Spinal cord (tissue), 10 donors: Measurements from ENCODE around the gene ARID3B. TPM values are rescaled to one million over a fixed set of nuclear protein-coding genes. Genes with fewer than 3 reads are reported as not detected.
"Not testable (repeated sequence)": the region's sequence is repeated elsewhere in the genome, so short reads cannot be mapped to it uniquely, and the experiment has no call there.

Source experiments
- DNase-seq, 6 donors: peaks; one replicate each; pipeline versions ENCODE4 v3.0.0 to v3.0.0-alpha.2; 2013 to 2015; ENCODE audit warnings: low spot score in 6 of 6, low read depth in 4 of 6
- H3K27ac ChIP-seq: one replicate; pipeline ENCODE4 v1.5.1; 2013; ENCODE audit warnings: low read depth, low read length, control low read depth
- H3K27me3 ChIP-seq: one replicate; pipeline ENCODE4 v1.6.1; 2013; ENCODE audit warnings: low read length; ENCODE audit not compliant: control insufficient read depth, insufficient read depth
- H3K36me3 ChIP-seq: one replicate; pipeline ENCODE4 v1.6.1; 2013; ENCODE audit warnings: low read length; ENCODE audit not compliant: control insufficient read depth, insufficient read depth
- H3K4me1 ChIP-seq: one replicate; pipeline ENCODE4 v1.6.1; 2013; ENCODE audit warnings: low read length; ENCODE audit not compliant: control insufficient read depth, insufficient read depth
- H3K4me3 ChIP-seq: one replicate; pipeline ENCODE4 v1.5.1; 2013; ENCODE audit warnings: low read depth, low read length, control low read depth
- H3K9me3 ChIP-seq: one replicate; pipeline ENCODE4 v1.6.1; 2013; ENCODE audit warnings: low read length; ENCODE audit not compliant: control insufficient read depth, insufficient read depth
- WGBS: methylation state at CpG from one replicate; pipeline ENCODE4 v1.1.5; 2013; ENCODE audit warnings: missing lambda C conversion rate; ENCODE audit not compliant: insufficient coverage; 5-methylcytosine and 5-hydroxymethylcytosine counted together
- polyA plus RNA-seq, 2 donors: library from polyadenylated mRNA; unstranded; fragments of 120-200 nt; gene quantifications; one replicate each; pipeline ENCODE4 v1.2.1, GENCODE V29; 2013; ENCODE audit not compliant: insufficient read length in 2 of 2
- total RNA-seq, 2 donors: library from RNA; depleted of rRNA in 1 of 2; stranded (reverse); fragments of 120-200 nt in 1 of 2; fragments of >200 nt in 1 of 2; gene quantifications; one replicate each; pipeline versions ENCODE4 v1.2.3 to v1.2.4, GENCODE V29; 2013 to 2014
- donor health status: healthy.

Gene ARID3B
- total and polyA plus RNA-seq, 4 donors = 4.5 to 12.0 (median 6.7) TPM

- Histone ChIP-seq H3K4me1 (no peaks in the 10 kb centered on the region), H3K9me3 (no peaks in the 10 kb centered on the region), H3K36me3 (no peaks in the 10 kb centered on the region), H3K4me3 (no peak overlapping the region), H3K27me3 (no peaks in the 10 kb centered on the region), H3K27ac (no peak overlapping the region)
- no peak for DNase-seq
- 100% methylated on average over 1 of the region's 4 CpGs for WGBS
These were observed 34.5 kb upstream of the ARID3B start for GRCh38 chr15:74506515-74506840.

- H3K27ac ChIP-seq = no peak overlapping the region
- no peaks in the 10 kb centered on the region for H3K9me3 ChIP-seq
- no peaks in the 10 kb centered on the region for H3K27me3 ChIP-seq
- H3K4me1 ChIP-seq = no peaks in the 10 kb centered on the region
- no peaks in the 10 kb centered on the region for H3K36me3 ChIP-seq
- H3K4me3 ChIP-seq = no peak overlapping the region
- DNase-seq = no peak
- no CpG with 5 or more reads among the region's 4 CpGs for WGBS
These were observed 29.4 kb upstream of the ARID3B start for GRCh38 chr15:74511583-74511982.

GRCh38 chr15:74514059-74514458 is 27.0 kb upstream of the ARID3B start:
- H3K36me3 ChIP-seq, H3K4me3 ChIP-seq, H3K4me1 ChIP-seq, H3K27me3 ChIP-seq, DNase-seq, H3K9me3 ChIP-seq, H3K27ac ChIP-seq: not testable (repeated sequence)
- 93% methylated on average over 2 of the region's 4 CpGs for WGBS

DNA sequence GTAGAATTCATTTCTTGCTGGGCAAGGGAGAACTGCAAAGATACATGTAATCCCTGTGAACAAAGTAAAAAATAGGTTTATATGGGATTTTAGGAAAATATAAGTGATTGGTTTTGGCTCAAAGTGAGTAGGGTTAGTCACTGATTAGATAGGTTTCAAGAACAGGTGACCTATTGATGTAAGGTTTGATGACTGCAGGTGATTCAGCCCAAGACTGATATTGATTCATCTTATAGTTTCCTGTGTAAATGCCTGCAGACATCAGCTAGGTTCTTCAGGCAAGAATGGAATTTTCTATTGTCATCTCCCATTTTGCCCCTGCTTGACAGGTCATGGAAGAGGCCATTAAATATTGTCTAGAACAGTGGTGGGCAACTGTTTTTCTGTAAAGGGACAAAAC is 23.9 kb upstream of the ARID3B start:
- Histone ChIP-seq H3K27me3 (no peaks in the 10 kb centered on the region), H3K36me3 (no peaks in the 10 kb centered on the region), H3K27ac (no peak overlapping the region), H3K9me3 (no peaks in the 10 kb centered on the region), H3K4me1 (no peaks in the 10 kb centered on the region), H3K4me3 (no peak overlapping the region)
- DNase-seq = no peak

DNA sequence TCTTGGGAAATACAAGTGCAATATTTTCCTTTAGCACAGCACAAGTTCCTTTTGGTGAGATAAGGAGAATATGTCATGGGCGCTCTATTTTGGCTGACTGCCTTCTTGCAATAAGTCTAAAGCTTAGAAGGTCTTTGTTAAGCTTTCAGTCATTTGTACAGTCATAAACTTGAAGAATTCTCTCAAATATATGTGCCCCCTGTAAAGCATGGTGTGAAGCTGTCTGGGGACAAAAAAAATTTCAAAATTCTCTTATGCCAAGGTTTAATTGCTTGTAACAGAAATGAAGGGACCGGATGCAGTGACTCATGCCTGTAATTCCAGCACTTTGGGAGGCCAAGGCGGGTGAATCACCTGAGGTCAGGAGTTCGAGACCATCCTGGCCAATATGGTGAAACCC is 21.7 kb upstream of the ARID3B start:
- peak in 1 of 6 donors; percentile 17 for DNase-seq
- Histone ChIP-seq H3K27ac (no peak overlapping the region), H3K9me3 (no peaks in the 10 kb centered on the region), H3K36me3 (no peaks in the 10 kb centered on the region), H3K4me1 (no peaks in the 10 kb centered on the region), H3K27me3 (no peaks in the 10 kb centered on the region), H3K4me3 (no peak overlapping the region)
- 100% methylated on average over 1 of the region's 4 CpGs for WGBS

DNA sequence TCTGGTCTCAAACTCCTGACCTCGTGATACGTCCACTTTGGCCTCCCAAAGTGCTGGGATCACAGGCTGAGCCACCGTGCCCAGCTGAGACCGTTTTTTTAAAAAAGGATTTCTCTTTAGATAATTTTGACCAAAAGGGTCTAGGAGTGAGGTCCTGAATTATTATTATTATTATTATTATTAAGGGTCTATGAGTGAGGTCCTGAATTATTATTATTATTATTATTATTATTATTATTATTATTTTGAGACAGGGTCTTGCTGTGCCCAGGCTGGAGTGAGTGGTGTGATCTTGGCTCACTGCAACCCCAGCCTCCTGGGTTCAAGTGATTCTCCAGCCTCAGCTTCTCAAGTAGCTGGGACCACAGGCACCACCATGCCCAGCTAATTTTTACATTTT is 20.6 kb upstream of the ARID3B start:
- no peaks in the 10 kb centered on the region for H3K27me3 ChIP-seq

GRCh38 chr15:74523982-74524381 is 17.0 kb upstream of the ARID3B start:
- H3K4me3 ChIP-seq = no peak overlapping the region
- H3K36me3 ChIP-seq = no peaks in the 10 kb centered on the region
- no peaks in the 10 kb centered on the region for H3K27me3 ChIP-seq
- no peak overlapping the region for H3K27ac ChIP-seq
- no peaks in the 10 kb centered on the region for H3K9me3 ChIP-seq
- H3K4me1 ChIP-seq = no peaks in the 10 kb centered on the region
- no peak for DNase-seq

More for the DNA sequence above, 20.6 kb upstream of the ARID3B start:
- no peak overlapping the region for H3K27ac ChIP-seq
- H3K9me3 ChIP-seq = no peaks in the 10 kb centered on the region
- H3K4me3 ChIP-seq = no peak overlapping the region
- whole genome bisulfite sequencing = 100% methylated on average over 2 of the region's 4 CpGs
- no peaks in the 10 kb centered on the region for H3K36me3 ChIP-seq
- DNase-seq = no peak
- no peaks in the 10 kb centered on the region for H3K4me1 ChIP-seq

- WGBS = no CpG with 5 or more reads among the region's 1 CpG
- Histone ChIP-seq H3K4me1 (no peaks in the 10 kb centered on the region), H3K4me3 (no peak overlapping the region), H3K36me3 (no peaks in the 10 kb centered on the region), H3K9me3 (no peaks in the 10 kb centered on the region), H3K27me3 (no peaks in the 10 kb centered on the region), H3K27ac (no peak overlapping the region)
- DNase-seq = peak in 1 of 6 donors; percentile 20
These were observed 15.7 kb upstream of the ARID3B start for GRCh38 chr15:74525309-74525708.

GRCh38 chr15:74525945-74526344 is 15.1 kb upstream of the ARID3B start:
- no peak overlapping the region for H3K4me3 ChIP-seq
- H3K27ac ChIP-seq = no peak overlapping the region
- no peak for DNase-seq
- H3K36me3 ChIP-seq = no peaks in the 10 kb centered on the region
- no peaks in the 10 kb centered on the region for H3K4me1 ChIP-seq
- no peaks in the 10 kb centered on the region for H3K9me3 ChIP-seq
- H3K27me3 ChIP-seq = no peaks in the 10 kb centered on the region
- no CpG with 5 or more reads among the region's 3 CpGs for WGBS

DNA sequence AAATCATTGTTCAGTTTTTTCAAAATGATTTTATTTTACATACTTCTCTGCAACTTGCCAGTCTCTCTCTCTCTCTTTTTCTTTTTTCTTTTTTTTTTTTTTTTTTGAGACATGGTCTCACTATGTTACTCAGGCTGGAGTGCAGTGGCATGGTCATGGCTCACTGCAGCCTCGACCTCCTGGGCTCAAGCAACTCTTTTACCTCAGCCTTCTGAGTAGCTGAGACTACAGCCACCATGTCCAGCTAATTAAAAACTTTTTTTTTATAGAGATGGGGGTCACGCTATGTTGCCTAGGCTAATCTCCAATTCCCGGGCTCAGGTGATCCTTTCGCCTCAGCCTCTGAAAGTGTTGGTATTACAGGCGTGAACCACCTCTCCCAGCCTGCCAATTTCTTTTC is 12.1 kb upstream of the ARID3B start:
- no peaks in the 10 kb centered on the region for H3K27me3 ChIP-seq
- no peak for DNase-seq
- H3K36me3 ChIP-seq = no peaks in the 10 kb centered on the region
- H3K27ac ChIP-seq = no peak overlapping the region
- H3K4me1 ChIP-seq = no peaks in the 10 kb centered on the region
- no peak overlapping the region for H3K4me3 ChIP-seq
- no CpG with 5 or more reads among the region's 5 CpGs for WGBS
- H3K9me3 ChIP-seq = no peaks in the 10 kb centered on the region

GRCh38 chr15:74529921-74530320 is 11.1 kb upstream of the ARID3B start:
- 100% methylated on average over 2 of the region's 8 CpGs for WGBS
- Histone ChIP-seq H3K9me3 (no peaks in the 10 kb centered on the region), H3K4me3 (no peak overlapping the region), H3K27me3 (no peaks in the 10 kb centered on the region), H3K27ac (no peak overlapping the region), H3K4me1 (no peaks in the 10 kb centered on the region), H3K36me3 (no peaks in the 10 kb centered on the region)
- DNase-seq = no peak
